ENCODE data around the gene RANBP9. TPM values are rescaled to one million over a fixed set of nuclear protein-coding genes. Genes with fewer than 3 reads are reported as not detected.

The RANBP9 gene
- total RNA-seq, 6 experiments from 2014 or later, result 14.1 to 17.9 (median 15.9) TPM

- no peak overlapping the region for H3K4me3 ChIP-seq
- no peak for ATAC-seq
- intact Hi-C loops (cut with DNase I), result no loop called here
- no peak for DNase-seq
- no peaks in the 10 kb centered on the region for H3K9me3 ChIP-seq
- H3K36me3 ChIP-seq, result no peaks in the 10 kb centered on the region
- no peak overlapping the region for H3K27ac ChIP-seq
- no peak for TF ChIP-seq POLR2A (IDR thresholded peaks at IDR 0.05)
- TF ChIP-seq, protein P1, sequence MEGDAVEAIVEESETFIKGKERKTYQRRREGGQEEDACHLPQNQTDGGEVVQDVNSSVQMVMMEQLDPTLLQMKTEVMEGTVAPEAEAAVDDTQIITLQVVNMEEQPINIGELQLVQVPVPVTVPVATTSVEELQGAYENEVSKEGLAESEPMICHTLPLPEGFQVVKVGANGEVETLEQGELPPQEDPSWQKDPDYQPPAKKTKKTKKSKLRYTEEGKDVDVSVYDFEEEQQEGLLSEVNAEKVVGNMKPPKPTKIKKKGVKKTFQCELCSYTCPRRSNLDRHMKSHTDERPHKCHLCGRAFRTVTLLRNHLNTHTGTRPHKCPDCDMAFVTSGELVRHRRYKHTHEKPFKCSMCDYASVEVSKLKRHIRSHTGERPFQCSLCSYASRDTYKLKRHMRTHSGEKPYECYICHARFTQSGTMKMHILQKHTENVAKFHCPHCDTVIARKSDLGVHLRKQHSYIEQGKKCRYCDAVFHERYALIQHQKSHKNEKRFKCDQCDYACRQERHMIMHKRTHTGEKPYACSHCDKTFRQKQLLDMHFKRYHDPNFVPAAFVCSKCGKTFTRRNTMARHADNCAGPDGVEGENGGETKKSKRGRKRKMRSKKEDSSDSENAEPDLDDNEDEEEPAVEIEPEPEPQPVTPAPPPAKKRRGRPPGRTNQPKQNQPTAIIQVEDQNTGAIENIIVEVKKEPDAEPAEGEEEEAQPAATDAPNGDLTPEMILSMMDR (IDR thresholded peaks at IDR 0.05), result no peak
- no peaks in the 10 kb centered on the region for H3K4me1 ChIP-seq
- 89% methylated on average over 1 of the region's 1 CpG for WGBS (ENCODE audit: insufficient coverage, low coverage, low lambda C conversion rate, missing lambda C conversion rate)
- H3K27me3 ChIP-seq, result no peaks in the 10 kb centered on the region
These were observed 55.9 kb downstream of the RANBP9 start for GRCh38 chr6:13655700-13656099.

- H3K9me3 ChIP-seq, result no peaks in the 10 kb centered on the region
- H3K27ac ChIP-seq, result no peak overlapping the region
These were observed 57.1 kb downstream of the RANBP9 start for GRCh38 chr6:13654496-13654895.

GRCh38 chr6:13653296-13653695 is 58.3 kb downstream of the RANBP9 start:
- ATAC-seq (peak in 1 of 4 donors; percentile 45), DNase-seq (no peak)
- no peaks in the 10 kb centered on the region for H3K27me3 ChIP-seq
- WGBS (ENCODE audit: insufficient coverage, low coverage, low lambda C conversion rate, missing lambda C conversion rate), result 98% methylated on average over 2 of the region's 2 CpGs
- H3K36me3 ChIP-seq, result no peaks in the 10 kb centered on the region
- no peaks in the 10 kb centered on the region for H3K9me3 ChIP-seq
- no peak overlapping the region for H3K27ac ChIP-seq
- no peaks in the 10 kb centered on the region for H3K4me1 ChIP-seq
- intact Hi-C loops (cut with DNase I), result no loop called here
- TF ChIP-seq, protein P1 (IDR thresholded peaks at IDR 0.05), result no peak
- TF ChIP-seq POLR2A (IDR thresholded peaks at IDR 0.05), result no peak
- no peak overlapping the region for H3K4me3 ChIP-seq

More at GRCh38 chr6:13654496-13654895, 57.1 kb downstream of the RANBP9 start:
- no peak for TF ChIP-seq POLR2A (IDR thresholded peaks at IDR 0.05)
- TF ChIP-seq, protein P1 (IDR thresholded peaks at IDR 0.05), result no peak
- intact Hi-C loops (cut with DNase I), result no loop called here
- Histone ChIP-seq H3K4me3 (no peak overlapping the region), H3K27me3 (no peaks in the 10 kb centered on the region), H3K36me3 (no peaks in the 10 kb centered on the region), H3K4me1 (no peaks in the 10 kb centered on the region)
- ATAC-seq (no peak), DNase-seq (no peak)

DNA sequence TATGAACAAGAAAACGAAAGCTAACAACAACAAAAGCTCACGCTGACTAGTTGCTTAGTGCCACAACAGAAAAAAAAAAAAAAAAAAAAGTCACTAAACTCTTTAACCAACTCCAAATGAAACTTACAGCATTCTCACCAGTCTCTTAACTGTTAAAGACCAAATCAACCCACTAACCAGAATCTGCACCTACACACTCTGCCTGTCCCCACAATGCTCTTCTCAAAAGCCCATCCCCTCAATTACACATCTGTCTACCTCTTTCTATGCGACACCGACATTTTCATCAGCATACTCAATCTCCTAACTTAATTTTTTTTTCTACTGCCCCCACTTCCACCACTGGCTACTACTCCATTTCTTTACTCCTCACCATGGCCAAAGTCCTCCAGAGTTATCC is 62.2 kb downstream of the RANBP9 start:
- H3K4me1 ChIP-seq, result no peaks in the 10 kb centered on the region
- no peak overlapping the region for H3K27ac ChIP-seq
- TF ChIP-seq, protein P1 (IDR thresholded peaks at IDR 0.05), result no peak
- TF ChIP-seq POLR2A (IDR thresholded peaks at IDR 0.05), result no peak
- ATAC-seq (no peak), DNase-seq (no peak)
- no peak overlapping the region for H3K4me3 ChIP-seq
- H3K9me3 ChIP-seq, result no peaks in the 10 kb centered on the region
- WGBS (ENCODE audit: insufficient coverage, low coverage, low lambda C conversion rate, missing lambda C conversion rate), result 98% methylated on average over 4 of the region's 4 CpGs
- intact Hi-C loops (cut with DNase I), result no loop called here
- H3K27me3 ChIP-seq, result no peaks in the 10 kb centered on the region
- no peaks in the 10 kb centered on the region for H3K36me3 ChIP-seq

- TF ChIP-seq POLR2A (IDR thresholded peaks at IDR 0.05), result no peak
- TF ChIP-seq, protein P1 (IDR thresholded peaks at IDR 0.05), result no peak
- H3K9me3 ChIP-seq, result no peaks in the 10 kb centered on the region
- H3K36me3 ChIP-seq, result no peaks in the 10 kb centered on the region
- no peaks in the 10 kb centered on the region for H3K4me1 ChIP-seq
- intact Hi-C loops (cut with DNase I), result no loop called here
- DNase-seq (no peak), ATAC-seq (no peak)
- H3K27ac ChIP-seq, result no peak overlapping the region
- H3K4me3 ChIP-seq, result no peak overlapping the region
- no peaks in the 10 kb centered on the region for H3K27me3 ChIP-seq
These were observed 62.8 kb downstream of the RANBP9 start for GRCh38 chr6:13648850-13649249.

Data from right lobe of liver (tissue), 6 donors.